K562 (cell line): ENCODE results near the gene MOCOS. TPM values are rescaled to one million over a fixed set of nuclear protein-coding genes. Genes with fewer than 3 reads are reported as not detected.
A peak's percentile ranks its signal among the peaks of the same experiment; 100 is the strongest.

ENCODE experiments used
- ATF1 ChIP-seq, 2 experiments: fragments of 450-650 bp in 1 of 2; IDR thresholded peaks; 2 replicates each; pipeline ENCODE4 v1.6.1; 2016; ENCODE audit warnings: missing compliant biosample characterization in 1 of 2, missing genetic modification characterization in 1 of 2
- ETV1 ChIP-seq: fragments of 450-650 bp; conservative IDR thresholded peaks from 2 replicates; pipeline ENCODE4 v1.6.1; 2016; ENCODE audit warnings: missing genetic modification characterization, control low read depth, low read depth, missing compliant biosample characterization
- HDAC1 ChIP-seq, 2 experiments: fragments of 450-650 bp; IDR thresholded peaks; 2 replicates each; pipeline ENCODE4 v1.6.1; 2016 to 2017; ENCODE audit warnings: inconsistent platforms in 1 of 2, mild to moderate bottlenecking in 1 of 2, moderate library complexity in 1 of 2
- HNRNPUL1 ChIP-seq: fragments of 200-400 bp; formaldehyde crosslinking; IDR thresholded peaks from 2 replicates; pipeline ENCODE4 v1.6.1; 2017; ENCODE audit warnings: low read length
- NFIC ChIP-seq: fragments of 450-650 bp; IDR thresholded peaks from 2 replicates; pipeline ENCODE4 v1.6.1; 2017; ENCODE audit warnings: mild to moderate bottlenecking, inconsistent platforms
- ZNF561 ChIP-seq: fragments of 450-650 bp; formaldehyde crosslinking; conservative IDR thresholded peaks from 2 replicates; pipeline ENCODE4 v1.4.0; 2020; ENCODE audit warnings: mild to moderate bottlenecking, moderate library complexity
- polyA plus RNA-seq, 8 experiments: library from polyadenylated mRNA; depleted of rRNA in 4 of 8; stranded (reverse) in 5 of 8; unstranded in 3 of 8; fragments of >200 nt; fragmentation: Nextera tagmentation in 2 of 8; fragmentation: Illumina TruSeq in 1 of 8; extraction: Ambion mirVana in 2 of 8; extraction: Trizol in 1 of 8; gene quantifications; 2 replicates each; pipeline versions ENCODE4 v1.2.1 to v1.2.3, GENCODE V29; 2011 to 2014; ENCODE audit warnings: inconsistent platforms in 1 of 8, missing spikeins in 1 of 8
- total RNA-seq, 7 experiments: library from RNA; depleted of rRNA in 6 of 7; stranded (reverse); fragments of >200 nt in 6 of 7; fragmentation: Illumina TruSeq in 2 of 7; extraction: Trizol in 2 of 7; gene quantifications; 2 replicates each; pipeline versions ENCODE4 v1.2.1 to v1.2.3, GENCODE V29; 2011 to 2021; ENCODE audit warnings: low replicate concordance in 1 of 7
- TF ChIP-seq, protein P1 (sequence below): fragments of 450-650 bp; IDR thresholded peaks from 2 replicates; pipeline ENCODE4 v1.6.1; 2016; ENCODE audit warnings: mild to moderate bottlenecking, moderate library complexity
- TF ChIP-seq, protein P2 (sequence below): sonication (generic); formaldehyde crosslinking; IDR thresholded peaks from 2 replicates; pipeline ENCODE4 v1.8.0; 2022; ENCODE audit warnings: mild to moderate bottlenecking, missing genetic modification reagents
- TF ChIP-seq, protein P3 (sequence below): fragments of 250-450 bp; sonication (Bioruptor Pico); IDR thresholded peaks from 2 replicates; pipeline ENCODE4 v1.4.0; 2020; ENCODE audit warnings: borderline replicate concordance
- TF ChIP-seq, protein P4 (sequence below), 2 experiments: fragments of 450-650 bp in 1 of 2; sonication (generic) in 1 of 2; formaldehyde crosslinking in 1 of 2; IDR thresholded peaks in 1 of 2; conservative IDR thresholded peaks in 1 of 2; 2 replicates each; pipeline versions ENCODE4 v1.6.1 to v1.8.1; 2016 to 2023; ENCODE audit warnings: mild to moderate bottlenecking in 2 of 2, moderate library complexity in 2 of 2, inconsistent platforms in 1 of 2, missing genetic modification reagents in 1 of 2
- TF ChIP-seq, protein P5 (sequence below): fragments of 450-650 bp; formaldehyde crosslinking; IDR thresholded peaks from 2 replicates; pipeline ENCODE4 v1.4.0; 2020; ENCODE audit warnings: mild to moderate bottlenecking, mixed read lengths

Gene MOCOS
- total and polyA plus RNA-seq, 9 of the 15 experiments (the other 6 are each of a cell fraction or from before 2014, with no cell fraction given), result 4.5 to 12.4 (median 9.1) TPM

DNA sequence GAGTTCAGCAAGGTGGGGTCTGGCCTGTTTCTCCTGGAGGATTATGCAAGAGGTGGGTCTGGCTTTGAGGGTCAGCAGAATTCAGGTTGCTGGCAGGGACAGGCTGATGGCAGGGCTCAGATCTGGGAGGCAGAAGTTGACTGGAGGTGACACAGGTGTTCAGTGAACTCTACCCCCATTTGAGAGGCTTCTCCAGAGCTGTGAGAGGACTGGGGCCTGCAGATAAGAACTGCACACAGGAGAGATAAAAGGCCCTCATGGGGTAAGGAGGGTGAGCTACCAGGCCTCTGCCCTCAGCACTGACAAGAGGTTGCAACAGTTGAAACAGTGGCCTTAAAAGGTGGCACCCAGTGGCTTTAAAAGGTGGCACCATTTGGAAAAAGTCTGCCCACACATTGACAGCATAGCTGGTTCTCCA, 13.1 kb downstream of the MOCOS start (continued):
- no peak for TF ChIP-seq ETV1 (tag)
- TF ChIP-seq NFIC, result peak; percentile 86
- TF ChIP-seq, protein P1, sequence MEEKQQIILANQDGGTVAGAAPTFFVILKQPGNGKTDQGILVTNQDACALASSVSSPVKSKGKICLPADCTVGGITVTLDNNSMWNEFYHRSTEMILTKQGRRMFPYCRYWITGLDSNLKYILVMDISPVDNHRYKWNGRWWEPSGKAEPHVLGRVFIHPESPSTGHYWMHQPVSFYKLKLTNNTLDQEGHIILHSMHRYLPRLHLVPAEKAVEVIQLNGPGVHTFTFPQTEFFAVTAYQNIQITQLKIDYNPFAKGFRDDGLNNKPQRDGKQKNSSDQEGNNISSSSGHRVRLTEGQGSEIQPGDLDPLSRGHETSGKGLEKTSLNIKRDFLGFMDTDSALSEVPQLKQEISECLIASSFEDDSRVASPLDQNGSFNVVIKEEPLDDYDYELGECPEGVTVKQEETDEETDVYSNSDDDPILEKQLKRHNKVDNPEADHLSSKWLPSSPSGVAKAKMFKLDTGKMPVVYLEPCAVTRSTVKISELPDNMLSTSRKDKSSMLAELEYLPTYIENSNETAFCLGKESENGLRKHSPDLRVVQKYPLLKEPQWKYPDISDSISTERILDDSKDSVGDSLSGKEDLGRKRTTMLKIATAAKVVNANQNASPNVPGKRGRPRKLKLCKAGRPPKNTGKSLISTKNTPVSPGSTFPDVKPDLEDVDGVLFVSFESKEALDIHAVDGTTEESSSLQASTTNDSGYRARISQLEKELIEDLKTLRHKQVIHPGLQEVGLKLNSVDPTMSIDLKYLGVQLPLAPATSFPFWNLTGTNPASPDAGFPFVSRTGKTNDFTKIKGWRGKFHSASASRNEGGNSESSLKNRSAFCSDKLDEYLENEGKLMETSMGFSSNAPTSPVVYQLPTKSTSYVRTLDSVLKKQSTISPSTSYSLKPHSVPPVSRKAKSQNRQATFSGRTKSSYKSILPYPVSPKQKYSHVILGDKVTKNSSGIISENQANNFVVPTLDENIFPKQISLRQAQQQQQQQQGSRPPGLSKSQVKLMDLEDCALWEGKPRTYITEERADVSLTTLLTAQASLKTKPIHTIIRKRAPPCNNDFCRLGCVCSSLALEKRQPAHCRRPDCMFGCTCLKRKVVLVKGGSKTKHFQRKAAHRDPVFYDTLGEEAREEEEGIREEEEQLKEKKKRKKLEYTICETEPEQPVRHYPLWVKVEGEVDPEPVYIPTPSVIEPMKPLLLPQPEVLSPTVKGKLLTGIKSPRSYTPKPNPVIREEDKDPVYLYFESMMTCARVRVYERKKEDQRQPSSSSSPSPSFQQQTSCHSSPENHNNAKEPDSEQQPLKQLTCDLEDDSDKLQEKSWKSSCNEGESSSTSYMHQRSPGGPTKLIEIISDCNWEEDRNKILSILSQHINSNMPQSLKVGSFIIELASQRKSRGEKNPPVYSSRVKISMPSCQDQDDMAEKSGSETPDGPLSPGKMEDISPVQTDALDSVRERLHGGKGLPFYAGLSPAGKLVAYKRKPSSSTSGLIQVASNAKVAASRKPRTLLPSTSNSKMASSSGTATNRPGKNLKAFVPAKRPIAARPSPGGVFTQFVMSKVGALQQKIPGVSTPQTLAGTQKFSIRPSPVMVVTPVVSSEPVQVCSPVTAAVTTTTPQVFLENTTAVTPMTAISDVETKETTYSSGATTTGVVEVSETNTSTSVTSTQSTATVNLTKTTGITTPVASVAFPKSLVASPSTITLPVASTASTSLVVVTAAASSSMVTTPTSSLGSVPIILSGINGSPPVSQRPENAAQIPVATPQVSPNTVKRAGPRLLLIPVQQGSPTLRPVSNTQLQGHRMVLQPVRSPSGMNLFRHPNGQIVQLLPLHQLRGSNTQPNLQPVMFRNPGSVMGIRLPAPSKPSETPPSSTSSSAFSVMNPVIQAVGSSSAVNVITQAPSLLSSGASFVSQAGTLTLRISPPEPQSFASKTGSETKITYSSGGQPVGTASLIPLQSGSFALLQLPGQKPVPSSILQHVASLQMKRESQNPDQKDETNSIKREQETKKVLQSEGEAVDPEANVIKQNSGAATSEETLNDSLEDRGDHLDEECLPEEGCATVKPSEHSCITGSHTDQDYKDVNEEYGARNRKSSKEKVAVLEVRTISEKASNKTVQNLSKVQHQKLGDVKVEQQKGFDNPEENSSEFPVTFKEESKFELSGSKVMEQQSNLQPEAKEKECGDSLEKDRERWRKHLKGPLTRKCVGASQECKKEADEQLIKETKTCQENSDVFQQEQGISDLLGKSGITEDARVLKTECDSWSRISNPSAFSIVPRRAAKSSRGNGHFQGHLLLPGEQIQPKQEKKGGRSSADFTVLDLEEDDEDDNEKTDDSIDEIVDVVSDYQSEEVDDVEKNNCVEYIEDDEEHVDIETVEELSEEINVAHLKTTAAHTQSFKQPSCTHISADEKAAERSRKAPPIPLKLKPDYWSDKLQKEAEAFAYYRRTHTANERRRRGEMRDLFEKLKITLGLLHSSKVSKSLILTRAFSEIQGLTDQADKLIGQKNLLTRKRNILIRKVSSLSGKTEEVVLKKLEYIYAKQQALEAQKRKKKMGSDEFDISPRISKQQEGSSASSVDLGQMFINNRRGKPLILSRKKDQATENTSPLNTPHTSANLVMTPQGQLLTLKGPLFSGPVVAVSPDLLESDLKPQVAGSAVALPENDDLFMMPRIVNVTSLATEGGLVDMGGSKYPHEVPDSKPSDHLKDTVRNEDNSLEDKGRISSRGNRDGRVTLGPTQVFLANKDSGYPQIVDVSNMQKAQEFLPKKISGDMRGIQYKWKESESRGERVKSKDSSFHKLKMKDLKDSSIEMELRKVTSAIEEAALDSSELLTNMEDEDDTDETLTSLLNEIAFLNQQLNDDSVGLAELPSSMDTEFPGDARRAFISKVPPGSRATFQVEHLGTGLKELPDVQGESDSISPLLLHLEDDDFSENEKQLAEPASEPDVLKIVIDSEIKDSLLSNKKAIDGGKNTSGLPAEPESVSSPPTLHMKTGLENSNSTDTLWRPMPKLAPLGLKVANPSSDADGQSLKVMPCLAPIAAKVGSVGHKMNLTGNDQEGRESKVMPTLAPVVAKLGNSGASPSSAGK, result no peak
- no peak for TF ChIP-seq ATF1 (CRISPR knock-in tag; IDR thresholded peaks at IDR 0.05)
- no peak for TF ChIP-seq ATF1 (tag; IDR thresholded peaks at IDR 0.05)
- peak in 1 of 2 experiments; percentile 54; a peak in 1 of 4 replicates for TF ChIP-seq HDAC1 (IDR thresholded peaks at IDR 0.05)
- TF ChIP-seq, protein P2, sequence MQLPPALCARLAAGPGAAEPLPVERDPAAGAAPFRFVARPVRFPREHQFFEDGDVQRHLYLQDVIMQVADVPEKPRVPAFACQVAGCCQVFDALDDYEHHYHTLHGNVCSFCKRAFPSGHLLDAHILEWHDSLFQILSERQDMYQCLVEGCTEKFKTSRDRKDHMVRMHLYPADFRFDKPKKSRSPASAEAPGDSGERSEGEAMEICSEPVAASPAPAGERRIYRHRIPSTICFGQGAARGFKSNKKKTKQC, result no peak
- TF ChIP-seq ZNF561 (CRISPR knock-in tag), result no peak
- TF ChIP-seq, protein P3, sequence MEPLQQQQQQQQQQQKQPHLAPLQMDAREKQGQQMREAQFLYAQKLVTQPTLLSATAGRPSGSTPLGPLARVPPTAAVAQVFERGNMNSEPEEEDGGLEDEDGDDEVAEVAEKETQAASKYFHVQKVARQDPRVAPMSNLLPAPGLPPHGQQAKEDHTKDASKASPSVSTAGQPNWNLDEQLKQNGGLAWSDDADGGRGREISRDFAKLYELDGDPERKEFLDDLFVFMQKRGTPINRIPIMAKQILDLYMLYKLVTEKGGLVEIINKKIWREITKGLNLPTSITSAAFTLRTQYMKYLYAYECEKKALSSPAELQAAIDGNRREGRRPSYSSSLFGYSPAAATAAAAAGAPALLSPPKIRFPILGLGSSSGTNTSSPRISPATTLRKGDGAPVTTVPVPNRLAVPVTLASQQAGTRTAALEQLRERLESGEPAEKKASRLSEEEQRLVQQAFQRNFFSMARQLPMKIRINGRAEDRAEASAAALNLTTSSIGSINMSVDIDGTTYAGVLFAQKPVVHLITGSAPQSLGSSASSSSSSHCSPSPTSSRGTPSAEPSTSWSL (CRISPR knock-in tag), result no peak
- TF ChIP-seq, protein P4, sequence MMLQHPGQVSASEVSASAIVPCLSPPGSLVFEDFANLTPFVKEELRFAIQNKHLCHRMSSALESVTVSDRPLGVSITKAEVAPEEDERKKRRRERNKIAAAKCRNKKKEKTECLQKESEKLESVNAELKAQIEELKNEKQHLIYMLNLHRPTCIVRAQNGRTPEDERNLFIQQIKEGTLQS (IDR thresholded peaks at IDR 0.05), result peak; percentile 39; the same call in 1 of the 2 replicates
- TF ChIP-seq, protein P4 (CRISPR knock-in tag; conservative IDR thresholded peaks at IDR 0.05), result no peak
- TF ChIP-seq HNRNPUL1, result no peak
- TF ChIP-seq, protein P5, sequence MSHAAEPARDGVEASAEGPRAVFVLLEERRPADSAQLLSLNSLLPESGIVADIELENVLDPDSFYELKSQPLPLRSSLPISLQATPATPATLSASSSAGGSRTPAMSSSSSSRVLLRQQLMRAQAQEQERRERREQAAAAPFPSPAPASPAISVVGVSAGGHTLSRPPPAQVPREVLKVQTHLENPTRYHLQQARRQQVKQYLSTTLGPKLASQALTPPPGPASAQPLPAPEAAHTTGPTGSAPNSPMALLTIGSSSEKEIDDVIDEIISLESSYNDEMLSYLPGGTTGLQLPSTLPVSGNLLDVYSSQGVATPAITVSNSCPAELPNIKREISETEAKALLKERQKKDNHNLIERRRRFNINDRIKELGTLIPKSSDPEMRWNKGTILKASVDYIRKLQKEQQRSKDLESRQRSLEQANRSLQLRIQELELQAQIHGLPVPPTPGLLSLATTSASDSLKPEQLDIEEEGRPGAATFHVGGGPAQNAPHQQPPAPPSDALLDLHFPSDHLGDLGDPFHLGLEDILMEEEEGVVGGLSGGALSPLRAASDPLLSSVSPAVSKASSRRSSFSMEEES, result no peak
